Trophoblast cell (in vitro differentiated cells and primary cell): ENCODE data around the gene FLNC.

ENCODE experiments used
- DNase-seq, 2 donors: peaks; one replicate each; pipeline ENCODE4 v3.0.0-alpha.2; 2016
- H2AFZ ChIP-seq: 2 replicates; pipeline ENCODE4 v1.6.1; 2013; ENCODE audit warnings: low read length, moderate library complexity, mild to moderate bottlenecking; ENCODE audit not compliant: insufficient read depth, poor library complexity
- H2AK5ac ChIP-seq: 2 replicates; pipeline ENCODE4 v1.6.1; 2013; ENCODE audit warnings: mild to moderate bottlenecking, low read length
- H2BK120ac ChIP-seq: 2 replicates; pipeline ENCODE4 v1.6.1; 2013; ENCODE audit warnings: low read length, mild to moderate bottlenecking, moderate library complexity; ENCODE audit not compliant: insufficient read depth, poor library complexity
- H2BK12ac ChIP-seq: 2 replicates; pipeline ENCODE4 v1.6.1; 2013; ENCODE audit warnings: mild to moderate bottlenecking, low read length, moderate library complexity
- H2BK5ac ChIP-seq: 2 replicates; pipeline ENCODE4 v1.6.1; 2013; ENCODE audit warnings: low read length, low read depth, moderate library complexity, mild to moderate bottlenecking; ENCODE audit not compliant: poor library complexity
- H3K14ac ChIP-seq: 2 replicates; pipeline ENCODE4 v1.6.1; 2013; ENCODE audit warnings: mild to moderate bottlenecking, low read length
- H3K18ac ChIP-seq: 2 replicates; pipeline ENCODE4 v1.6.1; 2013; ENCODE audit warnings: mild to moderate bottlenecking, low read length
- H3K23ac ChIP-seq: 2 replicates; pipeline ENCODE4 v1.6.1; 2013; ENCODE audit warnings: low read length
- H3K27ac ChIP-seq: 2 replicates; pipeline ENCODE4 v1.5.1; 2013; ENCODE audit warnings: low read depth, mild to moderate bottlenecking, inconsistent platforms, low read length, moderate library complexity
- H3K27me3 ChIP-seq: 2 replicates; pipeline ENCODE4 v1.6.1; 2013; ENCODE audit warnings: inconsistent platforms, mild to moderate bottlenecking, low read length, moderate library complexity; ENCODE audit not compliant: insufficient read depth
- H3K36me3 ChIP-seq, 2 experiments: 1 replicate in 1 of 2; 2 replicates in 1 of 2; pipeline ENCODE4 v1.6.1; 2013; ENCODE audit warnings: low read length in 2 of 2, mild to moderate bottlenecking in 2 of 2, moderate library complexity in 1 of 2; ENCODE audit not compliant: insufficient read depth in 2 of 2, control insufficient read depth in 1 of 2
- H3K4ac ChIP-seq: 2 replicates; pipeline ENCODE4 v1.6.1; 2013; ENCODE audit warnings: low read depth, mild to moderate bottlenecking, low read length, moderate library complexity
- H3K4me1 ChIP-seq, 2 experiments: 1 replicate in 1 of 2; 2 replicates in 1 of 2; pipeline ENCODE4 v1.6.1; 2013; ENCODE audit warnings: low read length in 2 of 2, mild to moderate bottlenecking in 2 of 2, moderate library complexity in 1 of 2; ENCODE audit not compliant: insufficient read depth in 2 of 2, control insufficient read depth in 1 of 2
- H3K4me2 ChIP-seq: 2 replicates; pipeline ENCODE4 v1.6.1; 2013; ENCODE audit warnings: inconsistent platforms, mild to moderate bottlenecking, low read length, moderate library complexity
- H3K4me3 ChIP-seq: 2 replicates; pipeline ENCODE4 v1.5.1; 2013; ENCODE audit warnings: mild to moderate bottlenecking, low read depth, low read length, inconsistent platforms
- H3K79me1 ChIP-seq: one replicate; pipeline ENCODE4 v1.6.1; 2013; ENCODE audit warnings: low read length
- H3K79me2 ChIP-seq: 2 replicates; pipeline ENCODE4 v1.6.1; 2013; ENCODE audit warnings: low read length, mild to moderate bottlenecking; ENCODE audit not compliant: control insufficient read depth, insufficient read depth, poor library complexity
- H3K9ac ChIP-seq: 2 replicates; pipeline ENCODE4 v1.6.1; 2013; ENCODE audit warnings: mild to moderate bottlenecking, low read length
- H3K9me3 ChIP-seq: 2 replicates; pipeline ENCODE4 v1.6.1; 2013; ENCODE audit warnings: low read depth, mild to moderate bottlenecking, control low read depth, inconsistent platforms, low read length; ENCODE audit not compliant: insufficient read depth
- H4K12ac ChIP-seq: 2 replicates; pipeline ENCODE4 v1.6.1; 2013; ENCODE audit warnings: low read depth, mild to moderate bottlenecking, low read length, moderate library complexity
- H4K8ac ChIP-seq: 2 replicates; pipeline ENCODE4 v1.6.1; 2013; ENCODE audit warnings: low read depth, mild to moderate bottlenecking, low read length, moderate library complexity
- H4K91ac ChIP-seq: one replicate; pipeline ENCODE4 v1.6.1; 2013; ENCODE audit warnings: low read depth, mild to moderate bottlenecking, low read length, moderate library complexity
- WGBS: extraction: QIAGEN DNeasy Blood & Tissue Kit; methylation state at CpG from one replicate; pipeline ENCODE4 v1.1.7; 2013; ENCODE audit warnings: missing lambda C conversion rate; ENCODE audit not compliant: insufficient read length, insufficient coverage; ENCODE audit errors: extremely low coverage; 5-methylcytosine and 5-hydroxymethylcytosine counted together

The FLNC gene

GRCh38 chr7:128871050-128871449, 40.8 kb downstream of the FLNC start:
- H3K9me3 ChIP-seq, result no peaks in the 10 kb centered on the region
- no peak overlapping the region for H4K12ac ChIP-seq
- H3K4me2 ChIP-seq, result no peak overlapping the region
- H3K79me2 ChIP-seq, result no peaks in the 10 kb centered on the region
- H2BK120ac ChIP-seq, result peak overlapping the region; percentile 26
- H2AFZ ChIP-seq, result no peak overlapping the region
- no peak overlapping the region for H4K8ac ChIP-seq
- no CpG with 5 or more reads among the region's 5 CpGs for WGBS
- H3K18ac ChIP-seq, result no peak overlapping the region
- DNase-seq, result no peak
- H3K4ac ChIP-seq, result no peak overlapping the region
- peaks cover 35 to 41% of the 10 kb centered on the region in 2 experiments for H3K4me1 ChIP-seq
- peaks cover 15% of the 10 kb centered on the region for H3K79me1 ChIP-seq
- H3K9ac ChIP-seq, result no peak overlapping the region
- H3K27me3 ChIP-seq, result peaks cover 27% of the 10 kb centered on the region
- H2BK12ac ChIP-seq, result no peak overlapping the region
- H3K4me3 ChIP-seq, result no peak overlapping the region
- peak overlapping the region; percentile 5 for H4K91ac ChIP-seq
- no peak overlapping the region for H2BK5ac ChIP-seq
- peaks cover 4 to 7% of the 10 kb centered on the region in 2 experiments for H3K36me3 ChIP-seq
- H2AK5ac ChIP-seq, result peak overlapping the region; percentile 5
- H3K14ac ChIP-seq, result no peak overlapping the region
- H3K23ac ChIP-seq, result no peak overlapping the region
- H3K27ac ChIP-seq, result no peak overlapping the region

GRCh38 chr7:128872394-128872824, 42.2 kb downstream of the FLNC start:
- Histone ChIP-seq H3K9me3 (no peaks in the 10 kb centered on the region), H2AK5ac (peak overlapping the region; percentile 77), H3K4me1 (peaks cover 35 to 41% of the 10 kb centered on the region in 2 experiments), H3K27me3 (peaks cover 27% of the 10 kb centered on the region), H3K79me2 (no peaks in the 10 kb centered on the region), H2BK120ac (peak overlapping the region; percentile 80), H4K8ac (peak overlapping the region; percentile 63), H4K12ac (no peak overlapping the region), H3K36me3 (no peaks in the 10 kb centered on the region), H3K9ac (no peak overlapping the region), H3K4ac (no peak overlapping the region), H3K4me3 (no peak overlapping the region), H2BK5ac (peak overlapping the region; percentile 6), H3K27ac (no peak overlapping the region), H2BK12ac (no peak overlapping the region), H2AFZ (no peak overlapping the region), H3K23ac (no peak overlapping the region), H3K18ac (peak overlapping the region; percentile 54), H3K79me1 (peaks cover 15% of the 10 kb centered on the region), H3K4me2 (no peak overlapping the region), H3K14ac (peak overlapping the region; percentile 63), H4K91ac (peak overlapping the region; percentile 90)
- peak; percentile 89 to 90 for DNase-seq
- no CpG with 5 or more reads among the region's 13 CpGs for WGBS

GRCh38 chr7:128873234-128873633, 43.0 kb downstream of the FLNC start:
- Histone ChIP-seq H3K4me2 (no peak overlapping the region), H3K9me3 (no peaks in the 10 kb centered on the region), H3K4me1 (peaks cover 35 to 41% of the 10 kb centered on the region in 2 experiments), H4K91ac (peak overlapping the region; percentile 90), H3K79me1 (peaks cover 15% of the 10 kb centered on the region), H3K18ac (peak overlapping the region; percentile 42), H3K14ac (peak overlapping the region; percentile 63), H3K36me3 (no peaks in the 10 kb centered on the region), H4K12ac (no peak overlapping the region), H3K9ac (no peak overlapping the region), H2AK5ac (peak overlapping the region; percentile 71), H4K8ac (peak overlapping the region; percentile 63), H2AFZ (peak overlapping the region; percentile 8), H2BK12ac (peak overlapping the region; percentile 81), H3K27me3 (peaks cover 22% of the 10 kb centered on the region), H3K27ac (no peak overlapping the region), H2BK120ac (peak overlapping the region; percentile 80), H2BK5ac (peak overlapping the region; percentile 42), H3K23ac (no peak overlapping the region), H3K4ac (peak overlapping the region; percentile 24), H3K4me3 (no peak overlapping the region), H3K79me2 (no peaks in the 10 kb centered on the region)
- no CpG with 5 or more reads among the region's 9 CpGs for WGBS
- DNase-seq, result no peak

- Histone ChIP-seq H3K4ac (no peak overlapping the region), H4K91ac (peak overlapping the region; percentile 67), H3K79me1 (peaks cover 15% of the 10 kb centered on the region), H3K4me3 (no peak overlapping the region), H3K36me3 (no peaks in the 10 kb centered on the region), H2BK120ac (no peak overlapping the region), H4K12ac (no peak overlapping the region), H4K8ac (peak overlapping the region; percentile 6), H2BK12ac (peak overlapping the region; percentile 37), H3K14ac (peak overlapping the region; percentile 36), H3K18ac (peak overlapping the region; percentile 54), H3K9me3 (no peaks in the 10 kb centered on the region), H3K27ac (no peak overlapping the region), H2AK5ac (peak overlapping the region; percentile 80), H3K79me2 (no peaks in the 10 kb centered on the region), H3K27me3 (peaks cover 14% of the 10 kb centered on the region), H3K4me2 (no peak overlapping the region), H3K9ac (no peak overlapping the region), H2BK5ac (no peak overlapping the region), H2AFZ (no peak overlapping the region), H3K23ac (no peak overlapping the region), H3K4me1 (peaks cover 32 to 34% of the 10 kb centered on the region in 2 experiments)
- no peak for DNase-seq
- WGBS, result no CpG with 5 or more reads among the region's 22 CpGs
These were observed 44.2 kb downstream of the FLNC start for GRCh38 chr7:128874140-128875031.
